HAP-1 (cell line): Measurements from ENCODE around the gene UNG.

Experiments
- DNase-seq, 2 experiments: peaks; one replicate each; pipeline ENCODE4 v3.0.0-alpha.2; 2016 to 2020; ENCODE audit warnings: low spot score in 2 of 2
- H3K27me3 ChIP-seq: fragments of 250-450 bp; sonication (Bioruptor Pico); 2 replicates; pipeline ENCODE4 v1.5.1; 2020; ENCODE audit warnings: low read depth, mild to moderate bottlenecking, moderate library complexity
- H3K36me3 ChIP-seq: fragments of 250-450 bp; sonication (Bioruptor Pico); replicated peaks from 2 replicates; pipeline ENCODE4 v1.5.1; 2020; ENCODE audit warnings: mild to moderate bottlenecking
- H3K4me1 ChIP-seq: fragments of 250-450 bp; sonication (Bioruptor Pico); 2 replicates; pipeline ENCODE4 v1.5.1; 2020; ENCODE audit warnings: mild to moderate bottlenecking
- H3K4me3 ChIP-seq: fragments of 250-450 bp; sonication (Bioruptor Pico); 2 replicates; pipeline ENCODE4 v1.5.1; 2020; ENCODE audit warnings: mild to moderate bottlenecking, moderate library complexity
- H3K9me3 ChIP-seq: fragments of 250-450 bp; sonication (Bioruptor Pico); 2 replicates; pipeline ENCODE4 v1.5.1; 2020; ENCODE audit warnings: mild to moderate bottlenecking, moderate library complexity
- in situ Hi-C: fragments of 300-500 bp; cut with MboI; formaldehyde crosslinking; loops from 3 replicates; pipeline ENCODE4 v1.14.3; 2020; ENCODE audit warnings: low sequenced_read_pairs, inconsistent platforms, mixed read lengths

UNG gene

GRCh38 chr12:109098183-109098604 is 797 bp downstream of the UNG start:
- no peaks in the 10 kb centered on the region for H3K27me3 ChIP-seq
- peak overlapping the region; percentile 85 for H3K4me3 ChIP-seq
- in situ Hi-C loops: loop anchor here (10.0 kb wide), 2 partner anchors 293 to 533 kb away; partner anchors contain the start of genes ISCU and SART3
- DNase-seq: no peak
- H3K36me3 ChIP-seq: peaks cover 43% of the 10 kb centered on the region
- H3K9me3 ChIP-seq: no peaks in the 10 kb centered on the region
- peaks cover 6% of the 10 kb centered on the region for H3K4me1 ChIP-seq

DNA sequence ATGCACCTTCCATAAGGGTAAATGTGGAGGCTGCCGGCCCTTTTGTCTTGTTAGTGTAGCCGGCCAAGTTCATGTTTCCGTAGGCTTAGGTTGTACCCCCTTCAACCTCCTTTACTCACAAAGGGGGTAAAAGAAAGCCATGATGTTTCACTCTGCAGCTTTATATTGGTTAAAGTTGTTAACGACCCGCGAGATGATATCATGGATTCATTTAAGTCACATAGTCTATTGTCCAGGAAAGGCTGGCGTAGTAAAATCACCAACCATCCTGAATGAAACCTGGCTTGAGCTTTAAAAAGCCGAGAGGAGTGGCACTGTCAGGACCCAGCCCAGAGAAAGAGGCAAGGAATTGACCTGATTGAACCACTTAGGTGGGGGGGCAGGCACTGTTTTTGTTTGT is 1.3 kb downstream of the UNG start:
- DNase-seq: no peak
- in situ Hi-C loops: loop anchor here (10.0 kb wide), 2 partner anchors 294 to 534 kb away; partner anchors contain the start of genes ISCU and SART3
- H3K4me3 ChIP-seq: peak overlapping the region; percentile 85
- H3K27me3 ChIP-seq: no peaks in the 10 kb centered on the region
- peaks cover 47% of the 10 kb centered on the region for H3K36me3 ChIP-seq
- H3K9me3 ChIP-seq: no peaks in the 10 kb centered on the region
- H3K4me1 ChIP-seq: peaks cover 4% of the 10 kb centered on the region

- peaks cover 56% of the 10 kb centered on the region for H3K36me3 ChIP-seq
- in situ Hi-C loops: loop anchor here (10.0 kb wide), 3 partner anchors 285 to 535 kb away; partner anchors contain the start of genes ISCU and SART3
- no peaks in the 10 kb centered on the region for H3K9me3 ChIP-seq
- peaks cover 3% of the 10 kb centered on the region for H3K4me1 ChIP-seq
- H3K4me3 ChIP-seq: no peak overlapping the region
- H3K27me3 ChIP-seq: no peaks in the 10 kb centered on the region
- no peak for DNase-seq
Measured at GRCh38 chr12:109099431-109100020, 2.1 kb downstream of the UNG start.

- Histone ChIP-seq H3K9me3 (no peaks in the 10 kb centered on the region), H3K27me3 (no peaks in the 10 kb centered on the region), H3K4me1 (peaks cover 3% of the 10 kb centered on the region), H3K36me3 (peaks cover 68% of the 10 kb centered on the region), H3K4me3 (no peak overlapping the region)
- DNase-seq: no peak
- in situ Hi-C loops: loop anchor here (10.0 kb wide), 1 partner anchor 284 kb away; no protein-coding TSS in a partner anchor
Measured at GRCh38 chr12:109100741-109101140, 3.3 kb downstream of the UNG start.

DNA sequence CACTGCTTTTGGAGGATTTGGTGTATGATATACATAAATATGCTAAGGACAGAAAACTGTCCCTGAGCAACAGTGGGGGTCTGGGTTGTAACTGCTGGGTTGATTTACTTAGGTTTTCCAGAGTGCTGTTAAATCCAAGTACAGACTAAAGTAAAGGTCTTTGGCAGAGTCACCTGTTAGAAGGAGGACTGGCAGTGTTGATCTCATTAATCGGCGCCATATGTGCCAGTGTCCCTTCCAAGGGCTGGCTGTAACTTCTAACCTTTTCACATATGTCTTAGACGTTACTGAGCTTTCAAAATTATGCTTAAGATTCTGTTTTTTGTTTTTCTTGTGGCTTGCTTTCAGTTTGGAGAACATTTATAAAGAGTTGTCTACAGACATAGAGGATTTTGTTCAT is 5.1 kb downstream of the UNG start:
- in situ Hi-C loops: loop anchor here (10.0 kb wide), 1 partner anchor 282 kb away; no protein-coding TSS in a partner anchor

GRCh38 chr12:109105176-109105575 is 7.8 kb downstream of the UNG start:
- Histone ChIP-seq H3K4me3 (no peak overlapping the region), H3K27me3 (no peaks in the 10 kb centered on the region), H3K9me3 (no peaks in the 10 kb centered on the region), H3K4me1 (no peaks in the 10 kb centered on the region), H3K36me3 (peaks cover 85% of the 10 kb centered on the region)
- DNase-seq: no peak
- in situ Hi-C loops: loop anchor here (10.0 kb wide), 1 partner anchor 280 kb away; no protein-coding TSS in a partner anchor

More for the DNA sequence above, 5.1 kb downstream of the UNG start:
- Histone ChIP-seq H3K9me3 (no peaks in the 10 kb centered on the region), H3K4me1 (no peaks in the 10 kb centered on the region; the same call in 1 of the 2 replicates), H3K4me3 (no peak overlapping the region), H3K27me3 (no peaks in the 10 kb centered on the region), H3K36me3 (peaks cover 80% of the 10 kb centered on the region)
- no peak for DNase-seq

DNA sequence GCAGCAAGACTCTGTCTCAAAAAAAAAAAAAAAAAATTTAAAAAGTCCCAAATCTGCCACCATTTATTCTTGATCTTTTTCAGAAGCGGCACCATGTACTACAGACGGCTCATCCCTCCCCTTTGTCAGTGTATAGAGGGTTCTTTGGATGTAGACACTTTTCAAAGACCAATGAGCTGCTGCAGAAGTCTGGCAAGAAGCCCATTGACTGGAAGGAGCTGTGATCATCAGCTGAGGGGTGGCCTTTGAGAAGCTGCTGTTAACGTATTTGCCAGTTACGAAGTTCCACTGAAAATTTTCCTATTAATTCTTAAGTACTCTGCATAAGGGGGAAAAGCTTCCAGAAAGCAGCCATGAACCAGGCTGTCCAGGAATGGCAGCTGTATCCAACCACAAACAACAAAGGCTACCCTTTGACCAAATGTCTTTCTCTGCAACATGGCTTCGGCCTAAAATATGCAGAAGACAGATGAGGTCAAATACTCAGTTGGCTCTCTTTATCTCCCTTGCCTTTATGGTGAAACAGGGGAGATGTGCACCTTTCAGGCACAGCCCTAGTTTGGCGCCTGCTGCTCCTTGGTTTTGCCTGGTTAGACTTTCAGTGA is 12.5 kb downstream of the UNG start:
- Histone ChIP-seq H3K36me3 (peaks cover 49% of the 10 kb centered on the region), H3K4me1 (no peaks in the 10 kb centered on the region), H3K9me3 (no peaks in the 10 kb centered on the region), H3K4me3 (no peak overlapping the region), H3K27me3 (no peaks in the 10 kb centered on the region)
- no peak for DNase-seq
- in situ Hi-C loops: loop anchor here (10.0 kb wide), 1 partner anchor 275 kb away; no protein-coding TSS in a partner anchor

DNA sequence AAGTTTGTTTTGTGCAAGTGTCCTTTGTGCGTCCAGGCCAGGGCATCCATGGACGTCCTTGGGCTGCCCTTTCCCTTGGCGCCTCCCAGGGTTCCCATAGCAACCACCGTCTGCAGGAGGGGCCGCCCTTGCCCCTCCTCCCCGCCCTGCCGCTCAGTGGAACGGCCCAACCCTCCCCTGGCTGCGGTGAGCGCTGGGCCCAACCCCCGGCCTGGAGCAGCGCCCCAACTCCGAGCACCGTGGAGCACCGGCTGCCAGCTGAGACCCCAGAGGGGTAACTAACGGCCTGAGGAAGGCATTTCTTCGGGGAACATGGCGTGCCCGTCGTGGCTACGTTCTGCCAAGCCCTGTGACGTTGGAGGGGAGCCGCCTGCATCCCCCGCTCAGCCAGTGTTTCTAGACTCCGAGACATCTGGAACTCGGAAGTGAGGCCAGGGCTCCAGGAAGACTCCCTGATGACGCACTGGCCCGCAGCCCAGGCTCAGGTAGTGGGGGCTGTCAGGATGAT is 13.6 kb downstream of the UNG start:
- H3K4me3 ChIP-seq: no peak overlapping the region
- no peaks in the 10 kb centered on the region for H3K9me3 ChIP-seq
- H3K36me3 ChIP-seq: peaks cover 37% of the 10 kb centered on the region
- in situ Hi-C loops: no loop called here
- peak in 1 of 2 experiments; percentile 56 for DNase-seq
- H3K4me1 ChIP-seq: no peaks in the 10 kb centered on the region
- no peaks in the 10 kb centered on the region for H3K27me3 ChIP-seq

DNA sequence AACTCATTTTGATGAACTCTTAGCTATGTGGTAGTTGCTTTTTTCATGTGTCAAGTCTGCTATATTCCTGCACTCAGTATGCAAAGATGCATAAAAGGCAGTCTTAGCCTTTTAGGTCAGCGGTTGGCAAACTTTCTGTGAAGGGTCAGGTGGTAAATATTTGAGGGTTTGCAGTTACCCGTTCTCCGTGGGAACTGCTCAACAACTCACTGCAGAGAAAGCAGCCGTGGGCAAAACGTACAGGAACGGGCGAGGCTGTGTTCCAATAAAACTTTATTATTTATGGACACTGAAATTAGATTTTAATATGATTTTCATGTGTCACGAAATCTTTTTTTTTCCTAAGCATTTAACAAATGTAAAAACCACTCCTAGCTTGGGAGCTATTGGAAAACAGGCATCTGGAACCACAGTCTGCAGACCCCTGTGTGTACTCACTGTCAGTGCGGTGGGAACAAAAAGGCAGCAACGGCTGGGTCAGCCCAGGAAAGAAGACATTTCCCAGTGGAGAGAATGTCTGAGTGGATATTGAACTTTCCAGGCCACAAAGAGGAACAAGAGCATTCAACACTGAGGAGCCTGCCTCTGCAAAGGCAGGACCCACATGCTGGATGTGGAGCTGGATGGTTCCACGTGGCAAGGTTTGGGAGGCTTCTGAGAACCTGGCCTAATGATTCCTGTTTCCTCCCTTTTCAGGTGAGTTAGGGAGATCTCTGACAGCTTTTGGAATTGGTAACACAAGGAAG is 15.5 kb downstream of the UNG start:
- Histone ChIP-seq H3K36me3 (peaks cover 24% of the 10 kb centered on the region), H3K4me1 (no peaks in the 10 kb centered on the region), H3K4me3 (no peak overlapping the region), H3K27me3 (no peaks in the 10 kb centered on the region), H3K9me3 (no peaks in the 10 kb centered on the region)
- in situ Hi-C loops: no loop called here
- no peak for DNase-seq

GRCh38 chr12:109113661-109114321 is 16.4 kb downstream of the UNG start:
- Histone ChIP-seq H3K27me3 (no peaks in the 10 kb centered on the region), H3K36me3 (peaks cover 15% of the 10 kb centered on the region), H3K9me3 (no peaks in the 10 kb centered on the region), H3K4me1 (no peaks in the 10 kb centered on the region), H3K4me3 (no peak overlapping the region)
- in situ Hi-C loops: no loop called here
- DNase-seq: no peak

DNA sequence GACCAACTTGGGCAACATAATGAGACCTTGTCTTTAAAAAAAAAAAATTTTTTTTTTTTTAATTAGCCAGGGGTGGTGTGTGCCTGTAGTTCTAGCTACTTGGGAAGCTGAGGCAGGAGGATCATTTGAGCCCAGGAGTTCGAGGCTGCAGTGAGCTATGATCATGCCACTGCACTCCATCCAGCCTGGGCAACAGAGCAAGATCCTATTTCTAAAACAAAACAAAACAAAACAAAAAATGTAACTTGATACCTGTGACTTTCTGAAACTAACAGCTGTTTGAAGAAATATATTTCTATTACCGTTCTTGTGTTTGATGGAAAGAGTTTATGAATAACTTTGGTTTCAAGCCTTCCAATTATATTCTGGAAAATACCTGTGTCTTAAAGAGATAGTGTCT is 17.2 kb downstream of the UNG start:
- Histone ChIP-seq H3K36me3 (peaks cover 8% of the 10 kb centered on the region), H3K27me3 (no peaks in the 10 kb centered on the region), H3K4me1 (no peaks in the 10 kb centered on the region), H3K9me3 (no peaks in the 10 kb centered on the region), H3K4me3 (no peak overlapping the region)
- in situ Hi-C loops: no loop called here
- no peak for DNase-seq

GRCh38 chr12:109115404-109115757 is 18.0 kb downstream of the UNG start:
- in situ Hi-C loops: no loop called here
- Histone ChIP-seq H3K4me1 (no peaks in the 10 kb centered on the region), H3K4me3 (no peak overlapping the region), H3K9me3 (no peaks in the 10 kb centered on the region), H3K36me3 (peaks cover under 1% of the 10 kb centered on the region), H3K27me3 (no peaks in the 10 kb centered on the region)
- DNase-seq: no peak

DNA sequence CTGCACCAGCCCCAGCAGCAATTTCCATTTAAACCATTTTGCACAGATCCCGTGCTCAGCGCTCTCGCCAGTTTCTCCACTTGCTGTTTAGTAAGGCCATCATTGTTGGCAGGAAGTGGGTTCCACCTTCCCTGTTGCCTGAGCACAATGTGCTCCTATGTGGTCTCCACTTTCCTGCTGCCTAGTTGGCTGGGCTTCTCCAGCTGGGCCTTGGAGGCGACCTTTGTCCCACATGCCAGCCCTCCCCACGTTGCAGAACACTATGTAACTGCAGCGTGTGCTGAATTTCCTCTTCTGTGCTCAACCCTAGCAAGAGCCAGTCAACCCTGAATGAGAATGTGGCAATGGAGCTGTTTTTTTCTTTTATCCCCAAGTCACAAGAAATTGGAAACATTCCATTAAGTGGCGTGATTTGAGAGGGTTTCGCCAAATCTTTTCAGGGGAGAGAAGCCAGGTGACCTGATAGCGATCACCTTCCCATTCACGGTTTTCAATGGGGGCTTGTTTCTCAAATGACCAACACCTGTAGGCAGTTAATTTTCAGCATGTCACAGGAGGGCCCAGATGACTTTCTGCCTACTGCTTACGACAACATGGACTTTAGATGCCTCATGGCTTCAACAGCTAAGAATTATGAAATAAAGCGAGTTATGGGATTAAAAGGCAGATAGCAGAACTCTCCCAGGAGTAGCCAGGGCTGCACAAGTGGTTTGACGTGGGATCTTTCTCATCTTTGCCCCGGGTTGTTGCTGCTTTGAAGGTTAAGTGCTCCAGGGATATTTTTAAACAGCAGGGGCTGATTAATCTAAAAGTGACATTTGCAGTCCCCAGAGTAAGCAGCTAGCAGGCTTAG is 18.6 kb downstream of the UNG start, which contains the start of gene ACACB:
Gene ACACB (plus strand): TSS at position 830 of the 853 bp plus-strand sequence. CDS start 22,819 bp downstream, outside the sequence.
- Histone ChIP-seq H3K36me3 (no peaks in the 10 kb centered on the region), H3K27me3 (no peaks in the 10 kb centered on the region), H3K4me3 (no peak within 1 kb of the TSS), H3K4me1 (no peaks in the 10 kb centered on the region), H3K9me3 (no peaks in the 10 kb centered on the region)
- in situ Hi-C loops: no loop called here
- DNase-seq: no peak
